A673 (cell line): ENCODE results near the gene TTC19. TPM values are rescaled to one million over a fixed set of nuclear protein-coding genes. Genes with fewer than 3 reads are reported as not detected.

Experiments
- BruUV-seq: library from RNA; stranded (reverse); fragments of 400-500 nt; replicated peaks from 2 replicates; lab custom pipeline; 2021; lab: Mats Ljungman, UMichigan
- CTCF ChIA-PET: fragments of 300-600 bp; sonication (Branson Sonifier 250); formaldehyde crosslinking; loops from one replicate; lab custom pipeline; 2022; ENCODE audit warnings: antibody characterized with exemption; lab: Charles Lee
- POLR2A ChIA-PET: fragments of 300-600 bp; sonication (Branson Sonifier 250); formaldehyde crosslinking; loops from one replicate; lab custom pipeline; 2022; ENCODE audit warnings: antibody characterized with exemption; ENCODE audit not compliant: low non-redundant PET; lab: Charles Lee
- DNase-seq: peaks from one replicate; pipeline ENCODE4 v3.0.0-alpha.2; 2015; ENCODE audit warnings: low spot score
- H3K27ac ChIP-seq: fragments of 200-600 bp; sonication (generic); 2 replicates; pipeline ENCODE4 v1.5.1; 2016; ENCODE audit warnings: mixed run types, low read depth, mild to moderate bottlenecking, mixed read lengths, antibody characterized with exemption, low read length; ENCODE audit not compliant: poor library complexity, severe bottlenecking
- H3K27me3 ChIP-seq: fragments of 200-600 bp; sonication (generic); replicated peaks from 2 replicates; pipeline ENCODE4 v1.6.1; 2017; ENCODE audit warnings: mixed run types, low read depth, mild to moderate bottlenecking, mixed read lengths, antibody characterized with exemption, low read length; ENCODE audit not compliant: insufficient read depth, poor library complexity
- H3K36me3 ChIP-seq: fragments of 200-600 bp; sonication (generic); 2 replicates; pipeline ENCODE4 v1.6.1; 2016; ENCODE audit warnings: mixed run types, mild to moderate bottlenecking, mixed read lengths, antibody characterized with exemption, low read length; ENCODE audit not compliant: insufficient read depth, poor library complexity, severe bottlenecking
- H3K4me1 ChIP-seq: fragments of 200-600 bp; sonication (generic); 2 replicates; pipeline ENCODE4 v1.6.1; 2017; ENCODE audit warnings: mixed run types, mild to moderate bottlenecking, mixed read lengths, antibody characterized with exemption, low read length; ENCODE audit not compliant: insufficient read depth, poor library complexity, severe bottlenecking
- H3K4me3 ChIP-seq: fragments of 200-600 bp; sonication (generic); 2 replicates; pipeline ENCODE4 v1.5.1; 2016; ENCODE audit warnings: low read depth, mixed run types, mild to moderate bottlenecking, mixed read lengths, low read length; ENCODE audit not compliant: poor library complexity, severe bottlenecking
- H3K9me3 ChIP-seq: fragments of 200-600 bp; sonication (generic); 2 replicates; pipeline ENCODE4 v1.6.1; 2016; ENCODE audit warnings: mixed run types, low read depth, mild to moderate bottlenecking, mixed read lengths, antibody characterized with exemption, low read length; ENCODE audit not compliant: poor library complexity, severe bottlenecking
- EZH2 ChIP-seq: fragments of 200-600 bp; sonication (generic); IDR thresholded peaks from 2 replicates; pipeline ENCODE4 v1.6.1; 2017; ENCODE audit warnings: borderline replicate concordance, low read depth, mild to moderate bottlenecking, mixed read lengths, antibody characterized with exemption, low read length; ENCODE audit not compliant: poor library complexity, severe bottlenecking
- intact Hi-C: fragments of 100-400 bp; cut with micrococcal nuclease; formaldehyde crosslinking; loops from one replicate; pipeline ENCODE4 v1.10.0; 2022; ENCODE audit not compliant: unreplicated experiment
- total RNA-seq: library from RNA; stranded (reverse); gene quantifications from 2 replicates; pipeline ENCODE4 v1.2.3, GENCODE V29; 2021
- TF ChIP-seq, protein P1 (sequence below): fragments of 300-800, 200-600 bp; sonication (generic); conservative IDR thresholded peaks from 2 replicates; pipeline ENCODE4 v1.5.1; 2017; ENCODE audit warnings: low read depth, mild to moderate bottlenecking, antibody characterized with exemption, low read length, moderate library complexity, mixed read lengths

The TTC19 gene
- total RNA-seq, 1 experiment from 2014 or later, result 44.5 TPM

- no TSS peak for BruUV-seq
- DNase-seq, result no peak
- Histone ChIP-seq H3K27me3 (no peaks in the 10 kb centered on the region), H3K4me3 (no peak overlapping the region), H3K36me3 (no peaks in the 10 kb centered on the region), H3K27ac (no peak overlapping the region), H3K4me1 (peaks cover 19% of the 10 kb centered on the region), H3K9me3 (no peaks in the 10 kb centered on the region)
- no peak for TF ChIP-seq EZH2
- TF ChIP-seq, protein P1, sequence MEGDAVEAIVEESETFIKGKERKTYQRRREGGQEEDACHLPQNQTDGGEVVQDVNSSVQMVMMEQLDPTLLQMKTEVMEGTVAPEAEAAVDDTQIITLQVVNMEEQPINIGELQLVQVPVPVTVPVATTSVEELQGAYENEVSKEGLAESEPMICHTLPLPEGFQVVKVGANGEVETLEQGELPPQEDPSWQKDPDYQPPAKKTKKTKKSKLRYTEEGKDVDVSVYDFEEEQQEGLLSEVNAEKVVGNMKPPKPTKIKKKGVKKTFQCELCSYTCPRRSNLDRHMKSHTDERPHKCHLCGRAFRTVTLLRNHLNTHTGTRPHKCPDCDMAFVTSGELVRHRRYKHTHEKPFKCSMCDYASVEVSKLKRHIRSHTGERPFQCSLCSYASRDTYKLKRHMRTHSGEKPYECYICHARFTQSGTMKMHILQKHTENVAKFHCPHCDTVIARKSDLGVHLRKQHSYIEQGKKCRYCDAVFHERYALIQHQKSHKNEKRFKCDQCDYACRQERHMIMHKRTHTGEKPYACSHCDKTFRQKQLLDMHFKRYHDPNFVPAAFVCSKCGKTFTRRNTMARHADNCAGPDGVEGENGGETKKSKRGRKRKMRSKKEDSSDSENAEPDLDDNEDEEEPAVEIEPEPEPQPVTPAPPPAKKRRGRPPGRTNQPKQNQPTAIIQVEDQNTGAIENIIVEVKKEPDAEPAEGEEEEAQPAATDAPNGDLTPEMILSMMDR, result no peak
- ChIA-PET POLR2A (no interaction called here), CTCF (no interaction called here)
- intact Hi-C loops, result no loop called here
Measured at GRCh38 chr17:15971882-15972281, 27.7 kb upstream of the TTC19 start.

GRCh38 chr17:15972497-15972951, 27.1 kb upstream of the TTC19 start:
- TF ChIP-seq, protein P1, result no peak
- no peak for TF ChIP-seq EZH2
- H3K27me3 ChIP-seq, result no peaks in the 10 kb centered on the region
- H3K4me3 ChIP-seq, result no peak overlapping the region
- H3K9me3 ChIP-seq, result no peaks in the 10 kb centered on the region
- no peaks in the 10 kb centered on the region for H3K36me3 ChIP-seq
- no peak overlapping the region for H3K27ac ChIP-seq
- BruUV-seq, result no TSS peak
- peaks cover 13% of the 10 kb centered on the region for H3K4me1 ChIP-seq
- CTCF ChIA-PET, result no interaction called here
- DNase-seq, result no peak
- intact Hi-C loops, result no loop called here
- POLR2A ChIA-PET, result no interaction called here

- no peaks in the 10 kb centered on the region for H3K9me3 ChIP-seq
- ChIA-PET POLR2A (no interaction called here), CTCF (no interaction called here)
- peaks cover 11% of the 10 kb centered on the region for H3K4me1 ChIP-seq
- intact Hi-C loops, result no loop called here
- no peaks in the 10 kb centered on the region for H3K36me3 ChIP-seq
- TF ChIP-seq, protein P1, result no peak
- no peak for TF ChIP-seq EZH2
- no TSS peak for BruUV-seq
- H3K27ac ChIP-seq, result no peak overlapping the region
- H3K27me3 ChIP-seq, result no peaks in the 10 kb centered on the region
- no peak for DNase-seq
- no peak overlapping the region for H3K4me3 ChIP-seq
Measured at GRCh38 chr17:15973016-15973415, 26.6 kb upstream of the TTC19 start.
